HepG2 (cell line): Measurements from ENCODE around the gene ZNF860. TPM values are rescaled to one million over a fixed set of nuclear protein-coding genes. Genes with fewer than 3 reads are reported as not detected.
A peak's percentile ranks its signal among the peaks of the same experiment; 100 is the strongest.

ENCODE experiments used
- ASH2L ChIP-seq: fragments of 300-600, 200-600 bp; sonication (generic); IDR thresholded peaks from 2 replicates; pipeline ENCODE4 v1.7.0; 2017; ENCODE audit warnings: low read depth, mild to moderate bottlenecking, moderate library complexity, mixed read lengths, low read length; ENCODE audit not compliant: insufficient read length
- EHMT2 ChIP-seq: fragments of 200-600 bp; sonication (generic); IDR thresholded peaks from 2 replicates; pipeline ENCODE4 v1.7.0; 2017; ENCODE audit warnings: antibody characterized with exemption, low read depth, low read length, borderline replicate concordance
- ELF1 ChIP-seq: sonication (generic); formaldehyde crosslinking; IDR thresholded peaks from 2 replicates; pipeline ENCODE4 v1.4.0; 2020; ENCODE audit warnings: missing genetic modification reagents
- IRF2 ChIP-seq: IDR thresholded peaks from 2 replicates; pipeline ENCODE4 v1.6.1; 2018; ENCODE audit warnings: missing genetic modification reagents, missing compliant biosample characterization
- KDM4B ChIP-seq: sonication (generic); formaldehyde crosslinking; IDR thresholded peaks from 2 replicates; pipeline ENCODE4 v1.4.0; 2020; ENCODE audit warnings: missing genetic modification reagents
- MXD4 ChIP-seq: IDR thresholded peaks from 2 replicates; pipeline ENCODE4 v1.6.1; 2016; ENCODE audit warnings: mild to moderate bottlenecking, missing biosample characterization, missing genetic modification reagents
- RFXAP ChIP-seq: sonication (generic); formaldehyde crosslinking; IDR thresholded peaks from 2 replicates; pipeline ENCODE4 v1.4.0; 2020; ENCODE audit warnings: missing genetic modification reagents, borderline replicate concordance
- RXRA ChIP-seq: sonication (generic); formaldehyde crosslinking; IDR thresholded peaks from 2 replicates; pipeline ENCODE4 v1.5.1; 2020; ENCODE audit warnings: missing genetic modification reagents
- SUZ12 ChIP-seq: fragments of 150-350 bp; IDR thresholded peaks from 2 replicates; pipeline ENCODE4 v1.6.1; 2014; ENCODE audit warnings: low read depth, low read length
- TRIM24 ChIP-seq: sonication (generic); formaldehyde crosslinking; IDR thresholded peaks from 2 replicates; pipeline ENCODE4 v1.8.0; 2022; ENCODE audit warnings: mild to moderate bottlenecking, missing genetic modification reagents
- ZKSCAN8 ChIP-seq: IDR thresholded peaks from 2 replicates; pipeline ENCODE4 v1.6.1; 2016; ENCODE audit warnings: borderline replicate concordance, missing genetic modification reagents, missing compliant biosample characterization
- ZNF124 ChIP-seq: sonication (generic); formaldehyde crosslinking; IDR thresholded peaks from 2 replicates; pipeline ENCODE4 v1.4.0; 2020; ENCODE audit warnings: missing genetic modification reagents
- ZNF33B ChIP-seq: sonication (generic); formaldehyde crosslinking; IDR thresholded peaks from 2 replicates; pipeline ENCODE4 v1.5.1; 2020; ENCODE audit warnings: mild to moderate bottlenecking, missing genetic modification reagents
- ZNF616 ChIP-seq: sonication (generic); formaldehyde crosslinking; IDR thresholded peaks from 2 replicates; pipeline ENCODE4 v1.5.0; 2020; ENCODE audit warnings: low read depth, mild to moderate bottlenecking, missing genetic modification reagents
- ZNF766 ChIP-seq: sonication (generic); formaldehyde crosslinking; IDR thresholded peaks from 2 replicates; pipeline ENCODE4 v1.5.0; 2020; ENCODE audit warnings: missing genetic modification reagents, borderline replicate concordance
- ZSCAN29 ChIP-seq: sonication (generic); formaldehyde crosslinking; conservative IDR thresholded peaks from 2 replicates; pipeline ENCODE4 v1.4.0; 2020; ENCODE audit warnings: mild to moderate bottlenecking, missing genetic modification reagents
- polyA plus RNA-seq, 8 experiments: library from polyadenylated mRNA; depleted of rRNA in 3 of 8; stranded (reverse) in 7 of 8; unstranded in 1 of 8; fragments of >200 nt; fragmentation: Illumina TruSeq in 4 of 8; extraction: Trizol in 4 of 8; gene quantifications; 2 replicates each; pipeline versions ENCODE4 v1.2.1 to v1.2.3, GENCODE V29; 2011 to 2016; ENCODE audit warnings: low read depth in 4 of 8, missing spikeins in 1 of 8, mixed read lengths in 1 of 8; ENCODE audit not compliant: insufficient read depth in 1 of 8
- total RNA-seq, 5 experiments: library from RNA; depleted of rRNA; stranded (reverse); fragments of >200 nt; fragmentation: Illumina TruSeq; extraction: Trizol; gene quantifications; 2 replicates each; pipeline ENCODE4 v1.2.3, GENCODE V29; 2016; ENCODE audit warnings: low read depth in 1 of 5
- TF ChIP-seq, protein P1 (sequence below): sonication (generic); formaldehyde crosslinking; conservative IDR thresholded peaks from 2 replicates; pipeline ENCODE4 v1.4.0; 2020; ENCODE audit warnings: missing genetic modification reagents
- TF ChIP-seq, protein P2 (sequence below): sonication (generic); formaldehyde crosslinking; IDR thresholded peaks from 2 replicates; pipeline ENCODE4 v1.9.0; 2021; ENCODE audit warnings: mild to moderate bottlenecking, missing genetic modification reagents
- TF ChIP-seq, protein P3 (sequence below): sonication (generic); formaldehyde crosslinking; conservative IDR thresholded peaks from 2 replicates; pipeline ENCODE4 v1.4.0; 2020; ENCODE audit warnings: mild to moderate bottlenecking, missing genetic modification reagents, moderate library complexity

Gene ZNF860
- total and polyA plus RNA-seq, 2 of the 13 experiments (the other 11 are each of a cell fraction or from before 2014, with no cell fraction given) = 0.55 to 0.73 TPM

DNA sequence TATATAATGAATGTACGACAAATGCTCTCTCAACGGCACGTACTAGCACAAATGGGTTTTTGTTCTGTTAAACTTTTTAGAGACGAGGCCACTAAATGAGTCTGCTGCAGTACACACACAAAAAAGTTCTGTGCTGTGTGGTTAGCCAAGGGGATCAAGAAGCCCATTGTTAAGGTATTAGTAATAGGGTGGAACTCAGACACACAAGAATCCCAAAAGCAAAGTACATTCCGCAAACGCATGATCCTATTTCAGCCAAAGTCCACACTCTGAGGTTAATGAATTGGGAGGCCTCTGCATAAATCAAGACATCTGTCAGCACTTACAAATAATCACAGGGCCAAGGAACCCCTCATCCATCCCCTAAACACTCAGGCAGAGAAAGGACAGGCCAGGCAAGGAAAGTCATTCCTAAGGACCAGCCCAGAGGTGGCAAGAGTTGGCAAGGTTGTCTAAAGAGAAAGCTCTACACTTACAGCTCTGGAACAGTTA lies 12.6 kb upstream of the ZNF860 start (continued):
- TF ChIP-seq, protein P1, sequence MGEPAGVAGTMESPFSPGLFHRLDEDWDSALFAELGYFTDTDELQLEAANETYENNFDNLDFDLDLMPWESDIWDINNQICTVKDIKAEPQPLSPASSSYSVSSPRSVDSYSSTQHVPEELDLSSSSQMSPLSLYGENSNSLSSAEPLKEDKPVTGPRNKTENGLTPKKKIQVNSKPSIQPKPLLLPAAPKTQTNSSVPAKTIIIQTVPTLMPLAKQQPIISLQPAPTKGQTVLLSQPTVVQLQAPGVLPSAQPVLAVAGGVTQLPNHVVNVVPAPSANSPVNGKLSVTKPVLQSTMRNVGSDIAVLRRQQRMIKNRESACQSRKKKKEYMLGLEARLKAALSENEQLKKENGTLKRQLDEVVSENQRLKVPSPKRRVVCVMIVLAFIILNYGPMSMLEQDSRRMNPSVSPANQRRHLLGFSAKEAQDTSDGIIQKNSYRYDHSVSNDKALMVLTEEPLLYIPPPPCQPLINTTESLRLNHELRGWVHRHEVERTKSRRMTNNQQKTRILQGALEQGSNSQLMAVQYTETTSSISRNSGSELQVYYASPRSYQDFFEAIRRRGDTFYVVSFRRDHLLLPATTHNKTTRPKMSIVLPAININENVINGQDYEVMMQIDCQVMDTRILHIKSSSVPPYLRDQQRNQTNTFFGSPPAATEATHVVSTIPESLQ (CRISPR knock-in tag) = no peak
- no peak for TF ChIP-seq MXD4 (CRISPR knock-in tag)
- TF ChIP-seq ZNF124 (CRISPR knock-in tag) = 0 out of 2 replicates have a peak, but pooled peaks have one; percentile 37
- TF ChIP-seq TRIM24 = no peak
- TF ChIP-seq ZNF33B (CRISPR knock-in tag) = no peak
- peak; percentile 62 for TF ChIP-seq ASH2L
- no peak; the same call in 1 of the 2 replicates for TF ChIP-seq EHMT2
- TF ChIP-seq KDM4B (CRISPR knock-in tag) = no peak
- 0 out of 2 replicates have a peak, but pooled peaks have one; percentile 33 for TF ChIP-seq ZKSCAN8 (CRISPR knock-in tag)
- no peak for TF ChIP-seq SUZ12
- TF ChIP-seq, protein P2, sequence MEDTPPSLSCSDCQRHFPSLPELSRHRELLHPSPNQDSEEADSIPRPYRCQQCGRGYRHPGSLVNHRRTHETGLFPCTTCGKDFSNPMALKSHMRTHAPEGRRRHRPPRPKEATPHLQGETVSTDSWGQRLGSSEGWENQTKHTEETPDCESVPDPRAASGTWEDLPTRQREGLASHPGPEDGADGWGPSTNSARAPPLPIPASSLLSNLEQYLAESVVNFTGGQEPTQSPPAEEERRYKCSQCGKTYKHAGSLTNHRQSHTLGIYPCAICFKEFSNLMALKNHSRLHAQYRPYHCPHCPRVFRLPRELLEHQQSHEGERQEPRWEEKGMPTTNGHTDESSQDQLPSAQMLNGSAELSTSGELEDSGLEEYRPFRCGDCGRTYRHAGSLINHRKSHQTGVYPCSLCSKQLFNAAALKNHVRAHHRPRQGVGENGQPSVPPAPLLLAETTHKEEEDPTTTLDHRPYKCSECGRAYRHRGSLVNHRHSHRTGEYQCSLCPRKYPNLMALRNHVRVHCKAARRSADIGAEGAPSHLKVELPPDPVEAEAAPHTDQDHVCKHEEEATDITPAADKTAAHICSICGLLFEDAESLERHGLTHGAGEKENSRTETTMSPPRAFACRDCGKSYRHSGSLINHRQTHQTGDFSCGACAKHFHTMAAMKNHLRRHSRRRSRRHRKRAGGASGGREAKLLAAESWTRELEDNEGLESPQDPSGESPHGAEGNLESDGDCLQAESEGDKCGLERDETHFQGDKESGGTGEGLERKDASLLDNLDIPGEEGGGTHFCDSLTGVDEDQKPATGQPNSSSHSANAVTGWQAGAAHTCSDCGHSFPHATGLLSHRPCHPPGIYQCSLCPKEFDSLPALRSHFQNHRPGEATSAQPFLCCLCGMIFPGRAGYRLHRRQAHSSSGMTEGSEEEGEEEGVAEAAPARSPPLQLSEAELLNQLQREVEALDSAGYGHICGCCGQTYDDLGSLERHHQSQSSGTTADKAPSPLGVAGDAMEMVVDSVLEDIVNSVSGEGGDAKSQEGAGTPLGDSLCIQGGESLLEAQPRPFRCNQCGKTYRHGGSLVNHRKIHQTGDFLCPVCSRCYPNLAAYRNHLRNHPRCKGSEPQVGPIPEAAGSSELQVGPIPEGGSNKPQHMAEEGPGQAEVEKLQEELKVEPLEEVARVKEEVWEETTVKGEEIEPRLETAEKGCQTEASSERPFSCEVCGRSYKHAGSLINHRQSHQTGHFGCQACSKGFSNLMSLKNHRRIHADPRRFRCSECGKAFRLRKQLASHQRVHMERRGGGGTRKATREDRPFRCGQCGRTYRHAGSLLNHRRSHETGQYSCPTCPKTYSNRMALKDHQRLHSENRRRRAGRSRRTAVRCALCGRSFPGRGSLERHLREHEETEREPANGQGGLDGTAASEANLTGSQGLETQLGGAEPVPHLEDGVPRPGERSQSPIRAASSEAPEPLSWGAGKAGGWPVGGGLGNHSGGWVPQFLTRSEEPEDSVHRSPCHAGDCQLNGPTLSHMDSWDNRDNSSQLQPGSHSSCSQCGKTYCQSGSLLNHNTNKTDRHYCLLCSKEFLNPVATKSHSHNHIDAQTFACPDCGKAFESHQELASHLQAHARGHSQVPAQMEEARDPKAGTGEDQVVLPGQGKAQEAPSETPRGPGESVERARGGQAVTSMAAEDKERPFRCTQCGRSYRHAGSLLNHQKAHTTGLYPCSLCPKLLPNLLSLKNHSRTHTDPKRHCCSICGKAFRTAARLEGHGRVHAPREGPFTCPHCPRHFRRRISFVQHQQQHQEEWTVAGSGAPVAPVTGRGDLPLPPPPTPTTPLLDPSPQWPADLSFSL (CRISPR knock-in tag) = peak; percentile 93
- no peak for TF ChIP-seq ZSCAN29 (CRISPR knock-in tag)
- TF ChIP-seq ZNF616 (CRISPR knock-in tag) = no peak
- no peak for TF ChIP-seq IRF2 (CRISPR knock-in tag)
- TF ChIP-seq, protein P3, sequence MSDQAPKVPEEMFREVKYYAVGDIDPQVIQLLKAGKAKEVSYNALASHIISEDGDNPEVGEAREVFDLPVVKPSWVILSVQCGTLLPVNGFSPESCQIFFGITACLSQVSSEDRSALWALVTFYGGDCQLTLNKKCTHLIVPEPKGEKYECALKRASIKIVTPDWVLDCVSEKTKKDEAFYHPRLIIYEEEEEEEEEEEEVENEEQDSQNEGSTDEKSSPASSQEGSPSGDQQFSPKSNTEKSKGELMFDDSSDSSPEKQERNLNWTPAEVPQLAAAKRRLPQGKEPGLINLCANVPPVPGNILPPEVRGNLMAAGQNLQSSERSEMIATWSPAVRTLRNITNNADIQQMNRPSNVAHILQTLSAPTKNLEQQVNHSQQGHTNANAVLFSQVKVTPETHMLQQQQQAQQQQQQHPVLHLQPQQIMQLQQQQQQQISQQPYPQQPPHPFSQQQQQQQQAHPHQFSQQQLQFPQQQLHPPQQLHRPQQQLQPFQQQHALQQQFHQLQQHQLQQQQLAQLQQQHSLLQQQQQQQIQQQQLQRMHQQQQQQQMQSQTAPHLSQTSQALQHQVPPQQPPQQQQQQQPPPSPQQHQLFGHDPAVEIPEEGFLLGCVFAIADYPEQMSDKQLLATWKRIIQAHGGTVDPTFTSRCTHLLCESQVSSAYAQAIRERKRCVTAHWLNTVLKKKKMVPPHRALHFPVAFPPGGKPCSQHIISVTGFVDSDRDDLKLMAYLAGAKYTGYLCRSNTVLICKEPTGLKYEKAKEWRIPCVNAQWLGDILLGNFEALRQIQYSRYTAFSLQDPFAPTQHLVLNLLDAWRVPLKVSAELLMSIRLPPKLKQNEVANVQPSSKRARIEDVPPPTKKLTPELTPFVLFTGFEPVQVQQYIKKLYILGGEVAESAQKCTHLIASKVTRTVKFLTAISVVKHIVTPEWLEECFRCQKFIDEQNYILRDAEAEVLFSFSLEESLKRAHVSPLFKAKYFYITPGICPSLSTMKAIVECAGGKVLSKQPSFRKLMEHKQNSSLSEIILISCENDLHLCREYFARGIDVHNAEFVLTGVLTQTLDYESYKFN (CRISPR knock-in tag) = peak; percentile 78
- TF ChIP-seq RXRA (CRISPR knock-in tag) = peak; percentile 28; the same call in 1 of the 2 replicates
- TF ChIP-seq RFXAP (CRISPR knock-in tag) = no peak
- no peak for TF ChIP-seq ELF1 (CRISPR knock-in tag)
- no peak for TF ChIP-seq ZNF766
